H9 (cell line): ENCODE measurements around the gene SF3A2. TPM values are rescaled to one million over a fixed set of nuclear protein-coding genes. Genes with fewer than 3 reads are reported as not detected.
A peak's percentile ranks its signal among the peaks of the same experiment; 100 is the strongest.

Experiments used
- DNase-seq: peaks from one replicate; pipeline ENCODE4 v3.0.0-alpha.2; 2017
- H2AFZ ChIP-seq: one replicate; pipeline ENCODE4 v1.6.1; 2013; ENCODE audit warnings: mild to moderate bottlenecking, low read length, control low read depth, moderate library complexity
- H2AK5ac ChIP-seq: 2 replicates; pipeline ENCODE4 v1.6.1; 2013; ENCODE audit warnings: low read length, control low read depth, mixed read lengths; ENCODE audit not compliant: insufficient read length
- H2BK120ac ChIP-seq: one replicate; pipeline ENCODE4 v1.6.1; 2013; ENCODE audit warnings: low read depth, mild to moderate bottlenecking, low read length, control low read depth, inconsistent platforms; ENCODE audit not compliant: poor library complexity, severe bottlenecking
- H2BK12ac ChIP-seq: 2 replicates; pipeline ENCODE4 v1.6.1; 2013; ENCODE audit warnings: low read length, control low read depth, mixed read lengths, low read depth; ENCODE audit not compliant: insufficient read length
- H2BK15ac ChIP-seq: 2 replicates; pipeline ENCODE4 v1.6.1; 2013; ENCODE audit warnings: low read depth, low read length, control low read depth
- H2BK20ac ChIP-seq: one replicate; pipeline ENCODE4 v1.6.1; 2013; ENCODE audit warnings: low read depth, mild to moderate bottlenecking, low read length, control low read depth, inconsistent platforms; ENCODE audit not compliant: poor library complexity, severe bottlenecking
- H2BK5ac ChIP-seq: 2 replicates; pipeline ENCODE4 v1.6.1; 2013; ENCODE audit warnings: low read length, control low read depth, mixed read lengths; ENCODE audit not compliant: insufficient read length
- H3K14ac ChIP-seq: 2 replicates; pipeline ENCODE4 v1.6.1; 2013; ENCODE audit warnings: low read length, control low read depth; ENCODE audit not compliant: insufficient read depth
- H3K18ac ChIP-seq: 2 replicates; pipeline ENCODE4 v1.6.1; 2013; ENCODE audit warnings: low read depth, mild to moderate bottlenecking, mixed read lengths, low read length, control low read depth; ENCODE audit not compliant: insufficient read length
- H3K23ac ChIP-seq: 2 replicates; pipeline ENCODE4 v1.6.1; 2013; ENCODE audit warnings: low read length, control low read depth, mixed read lengths, low read depth; ENCODE audit not compliant: insufficient read length
- H3K23me2 ChIP-seq: 2 replicates; pipeline ENCODE4 v1.6.1; 2013; ENCODE audit warnings: low read depth, mild to moderate bottlenecking, mixed read lengths, low read length, control low read depth; ENCODE audit not compliant: insufficient read length, poor library complexity, severe bottlenecking
- H3K27ac ChIP-seq: 2 replicates; pipeline ENCODE4 v1.5.1; 2013; ENCODE audit warnings: low read length, control low read depth, mixed read lengths, low read depth; ENCODE audit not compliant: insufficient read length
- H3K27me3 ChIP-seq: 2 replicates; pipeline ENCODE4 v1.6.1; 2013; ENCODE audit warnings: low read length, control low read depth, inconsistent platforms; ENCODE audit not compliant: insufficient read depth
- H3K4ac ChIP-seq: 2 replicates; pipeline ENCODE4 v1.6.1; 2013; ENCODE audit warnings: low read depth, mild to moderate bottlenecking, control low read depth, inconsistent platforms, low read length, moderate library complexity
- H3K4me1 ChIP-seq: 2 replicates; pipeline ENCODE4 v1.6.1; 2013; ENCODE audit warnings: low read length, control low read depth, inconsistent platforms; ENCODE audit not compliant: insufficient read depth
- H3K4me2 ChIP-seq: 2 replicates; pipeline ENCODE4 v1.6.1; 2013; ENCODE audit warnings: low read length, control low read depth, mixed read lengths; ENCODE audit not compliant: insufficient read length, insufficient read depth
- H3K56ac ChIP-seq: 2 replicates; pipeline ENCODE4 v1.6.1; 2013; ENCODE audit warnings: low read depth, mild to moderate bottlenecking, mixed read lengths, low read length, control low read depth; ENCODE audit not compliant: insufficient read length
- H3K79me1 ChIP-seq: 2 replicates; pipeline ENCODE4 v1.6.1; 2013; ENCODE audit warnings: low read depth, mild to moderate bottlenecking, moderate library complexity, low read length, control low read depth, inconsistent platforms; ENCODE audit not compliant: insufficient read depth, poor library complexity, severe bottlenecking
- H3K79me2 ChIP-seq: 2 replicates; pipeline ENCODE4 v1.6.1; 2013; ENCODE audit warnings: low read length, control low read depth, inconsistent platforms; ENCODE audit not compliant: insufficient read depth
- H3K9ac ChIP-seq: 2 replicates; pipeline ENCODE4 v1.6.1; 2013; ENCODE audit warnings: low read length, control low read depth, mixed read lengths; ENCODE audit not compliant: insufficient read length; ENCODE audit errors: extremely low read depth
- H3K9me3 ChIP-seq: one replicate; pipeline ENCODE4 v1.6.1; 2013; ENCODE audit warnings: low read depth, low read length, inconsistent platforms; ENCODE audit not compliant: control insufficient read depth
- H3T11ph ChIP-seq: one replicate; pipeline ENCODE4 v1.6.1; 2013; ENCODE audit warnings: mild to moderate bottlenecking, low read length, control low read depth, inconsistent platforms
- H4K20me1 ChIP-seq: one replicate; pipeline ENCODE4 v1.6.1; 2013; ENCODE audit not compliant: control insufficient read depth, insufficient read length, insufficient read depth
- H4K5ac ChIP-seq: 2 replicates; pipeline ENCODE4 v1.6.1; 2013; ENCODE audit warnings: low read depth, mild to moderate bottlenecking, mixed read lengths, low read length, control low read depth; ENCODE audit not compliant: insufficient read length
- H4K8ac ChIP-seq: replicated peaks from 2 replicates; pipeline ENCODE4 v1.6.1; 2013; ENCODE audit warnings: low read length, control low read depth, mixed read lengths, low read depth; ENCODE audit not compliant: insufficient read length
- H4K91ac ChIP-seq: 2 replicates; pipeline ENCODE4 v1.6.1; 2013; ENCODE audit warnings: low read depth, mild to moderate bottlenecking, moderate library complexity, mixed read lengths, low read length, control low read depth; ENCODE audit not compliant: insufficient read length
- H3K27ac Mint-ChIP-seq, 3 experiments: 2 replicates in 2 of 3; 3 replicates in 1 of 3; pipeline ENCODE4 v1.8.0; 2020 to 2021; ENCODE audit warnings: mixed read lengths in 3 of 3, mild to moderate bottlenecking in 1 of 3, moderate library complexity in 1 of 3
- H3K27me3 Mint-ChIP-seq: 2 replicates; pipeline ENCODE4 v1.8.0; 2021; ENCODE audit warnings: low read depth, mild to moderate bottlenecking, moderate library complexity, mixed read lengths
- H3K36me3 Mint-ChIP-seq, 3 experiments: 2 replicates in 2 of 3; 3 replicates in 1 of 3; pipeline ENCODE4 v1.8.0; 2020 to 2021; ENCODE audit warnings: low read depth in 3 of 3, mixed read lengths in 3 of 3; ENCODE audit not compliant: insufficient read depth in 1 of 3
- H3K4me1 Mint-ChIP-seq, 2 experiments: 2 replicates each; pipeline ENCODE4 v1.8.0; 2020; ENCODE audit warnings: mixed read lengths in 2 of 2
- H3K4me3 Mint-ChIP-seq, 2 experiments: 2 replicates in 1 of 2; 3 replicates in 1 of 2; pipeline ENCODE4 v1.8.0; 2020 to 2021; ENCODE audit warnings: mild to moderate bottlenecking in 2 of 2, mixed read lengths in 2 of 2, moderate library complexity in 1 of 2
- H3K9me3 Mint-ChIP-seq, 2 experiments: 2 replicates in 1 of 2; 3 replicates in 1 of 2; pipeline ENCODE4 v1.8.0; 2020; ENCODE audit warnings: mild to moderate bottlenecking in 2 of 2, mixed read lengths in 2 of 2, moderate library complexity in 1 of 2
- CTCF ChIP-seq: fragments of 200-600 bp; sonication (generic); conservative IDR thresholded peaks from 3 replicates; pipeline ENCODE4 v1.8.0; 2021; ENCODE audit warnings: antibody characterized with exemption, mild to moderate bottlenecking
- WGBS: extraction: QIAGEN DNeasy Blood & Tissue Kit; methylation state at CpG from one replicate; pipeline ENCODE4 v1.1.7; 2013; ENCODE audit warnings: missing lambda C conversion rate, low lambda C conversion rate, mixed read lengths; ENCODE audit not compliant: insufficient read length; ENCODE audit errors: extremely low coverage; 5-methylcytosine and 5-hydroxymethylcytosine counted together
- total RNA-seq: library from RNA; stranded (reverse); gene quantifications from 2 replicates; pipeline ENCODE4 v1.2.1, GENCODE V29; 2021

Gene SF3A2
- total RNA-seq, 1 experiment from 2014 or later, result 166 TPM

GRCh38 chr19:2210987-2211740, 25.5 kb upstream of the SF3A2 start:
- H3K14ac ChIP-seq, result no peak overlapping the region
- peak overlapping the region; percentile 73 to 93 (median 81); a peak in 3 of 7 replicates for H3K27ac Mint-ChIP-seq
- H3K18ac ChIP-seq, result no peak overlapping the region
- H2BK5ac ChIP-seq, result no peak overlapping the region
- no peaks in the 10 kb centered on the region for H3K9me3 ChIP-seq
- H3K56ac ChIP-seq, result no peak overlapping the region
- no peak overlapping the region for H3K9ac ChIP-seq
- no peaks in the 10 kb centered on the region for H3K4me1 ChIP-seq
- no peak overlapping the region for H3K27ac ChIP-seq
- H2BK15ac ChIP-seq, result no peak overlapping the region
- H3K36me3 Mint-ChIP-seq, result peaks cover 22 to 50% (median 49%) of the 10 kb centered on the region in 3 experiments
- TF ChIP-seq CTCF, result no peak
- no peak overlapping the region for H3K4me2 ChIP-seq
- no peaks in the 10 kb centered on the region for H3K79me1 ChIP-seq
- no peaks in the 10 kb centered on the region for H3K9me3 Mint-ChIP-seq
- H3K4me3 Mint-ChIP-seq, result no peak overlapping the region
- H2BK20ac ChIP-seq, result no peak overlapping the region
- H2AK5ac ChIP-seq, result no peak overlapping the region
- no peaks in the 10 kb centered on the region for H4K20me1 ChIP-seq
- H3T11ph ChIP-seq, result no peak overlapping the region
- no peaks in the 10 kb centered on the region for H3K79me2 ChIP-seq
- no peaks in the 10 kb centered on the region for H3K27me3 Mint-ChIP-seq
- no peak overlapping the region for H3K4ac ChIP-seq
- H3K23me2 ChIP-seq, result no peaks in the 10 kb centered on the region
- H3K27me3 ChIP-seq, result no peaks in the 10 kb centered on the region
- no peak overlapping the region for H2AFZ ChIP-seq
- DNase-seq, result no peak
- no peaks in the 10 kb centered on the region for H3K4me1 Mint-ChIP-seq
- WGBS, result no CpG with 5 or more reads among the region's 33 CpGs
- H2BK12ac ChIP-seq, result no peak overlapping the region
- H3K23ac ChIP-seq, result no peak overlapping the region
- no peak overlapping the region for H4K91ac ChIP-seq
- no peak overlapping the region for H4K5ac ChIP-seq
- H4K8ac ChIP-seq, result no peak overlapping the region
- H2BK120ac ChIP-seq, result no peak overlapping the region
